Keratinocyte (primary cell): ENCODE data around the gene DNHD1.

ENCODE experiments used
- EZH2 ChIP-seq: IDR thresholded peaks from one replicate; pipeline ENCODE4 v1.6.1; 2012; ENCODE audit warnings: inconsistent platforms, mild to moderate bottlenecking, low read length, moderate library complexity
- TF ChIP-seq, protein P1 (sequence below), 3 experiments: IDR thresholded peaks in 1 of 3; conservative IDR thresholded peaks in 1 of 3; optimal IDR thresholded peaks in 1 of 3; 2 replicates in 2 of 3; 3 replicates in 1 of 3; pipeline versions ENCODE3 to v1.5.1; 2011; ENCODE audit warnings: low read length in 3 of 3, mild to moderate bottlenecking in 3 of 3, moderate library complexity in 2 of 3, control low read depth in 1 of 3, inconsistent platforms in 1 of 3; ENCODE audit not compliant: insufficient read depth in 2 of 3; ENCODE audit errors: extremely low read depth in 1 of 3

DNA sequence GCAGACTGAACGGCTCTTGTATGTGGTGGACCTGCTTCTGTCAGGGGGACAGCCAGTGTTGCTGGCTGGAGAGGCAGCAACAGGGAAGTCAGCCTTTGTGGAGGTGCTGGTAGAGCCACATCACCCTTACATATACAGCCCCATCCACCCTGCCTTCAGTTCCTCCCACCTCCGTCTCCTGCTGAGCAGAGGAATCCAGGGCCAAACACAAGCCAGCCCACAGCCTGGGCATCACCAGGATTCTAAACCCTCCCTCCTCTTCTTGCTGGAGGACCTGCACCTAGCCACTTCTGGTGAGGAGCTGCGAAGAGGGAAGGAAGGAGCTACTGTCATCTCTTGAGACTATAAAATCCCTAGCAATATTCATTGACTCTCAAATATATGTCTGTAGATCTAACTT is 51.6 kb downstream of the DNHD1 start:
- TF ChIP-seq, protein P1, sequence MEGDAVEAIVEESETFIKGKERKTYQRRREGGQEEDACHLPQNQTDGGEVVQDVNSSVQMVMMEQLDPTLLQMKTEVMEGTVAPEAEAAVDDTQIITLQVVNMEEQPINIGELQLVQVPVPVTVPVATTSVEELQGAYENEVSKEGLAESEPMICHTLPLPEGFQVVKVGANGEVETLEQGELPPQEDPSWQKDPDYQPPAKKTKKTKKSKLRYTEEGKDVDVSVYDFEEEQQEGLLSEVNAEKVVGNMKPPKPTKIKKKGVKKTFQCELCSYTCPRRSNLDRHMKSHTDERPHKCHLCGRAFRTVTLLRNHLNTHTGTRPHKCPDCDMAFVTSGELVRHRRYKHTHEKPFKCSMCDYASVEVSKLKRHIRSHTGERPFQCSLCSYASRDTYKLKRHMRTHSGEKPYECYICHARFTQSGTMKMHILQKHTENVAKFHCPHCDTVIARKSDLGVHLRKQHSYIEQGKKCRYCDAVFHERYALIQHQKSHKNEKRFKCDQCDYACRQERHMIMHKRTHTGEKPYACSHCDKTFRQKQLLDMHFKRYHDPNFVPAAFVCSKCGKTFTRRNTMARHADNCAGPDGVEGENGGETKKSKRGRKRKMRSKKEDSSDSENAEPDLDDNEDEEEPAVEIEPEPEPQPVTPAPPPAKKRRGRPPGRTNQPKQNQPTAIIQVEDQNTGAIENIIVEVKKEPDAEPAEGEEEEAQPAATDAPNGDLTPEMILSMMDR (optimal IDR thresholded peaks at IDR 0.05 in 1 of 3, IDR thresholded peaks at IDR 0.05 in 1 of 3, conservative IDR thresholded peaks at IDR 0.05 in 1 of 3; ENCODE audit: extremely low read depth in 1 of 3, insufficient read depth in 2 of 3, low read length in 3 of 3): no peak
- TF ChIP-seq EZH2: no peak
